Neural progenitor cell (in vitro differentiated cells): ENCODE measurements around the gene PREX1.

Experiments used
- CTCF ChIP-seq: fragments of 200-600 bp; sonication (generic); IDR thresholded peaks from 2 replicates; pipeline ENCODE4 v1.5.1; 2017; ENCODE audit warnings: antibody characterized with exemption, mild to moderate bottlenecking
- EZH2 ChIP-seq: fragments of 200-600 bp; sonication (generic); IDR thresholded peaks from 2 replicates; pipeline ENCODE4 v1.6.1; 2017; ENCODE audit warnings: antibody characterized with exemption, mild to moderate bottlenecking, moderate library complexity
- EZH2phosphoT487 ChIP-seq: fragments of 200-600 bp; sonication (generic); IDR thresholded peaks from 2 replicates; pipeline ENCODE4 v1.6.1; 2017; ENCODE audit warnings: antibody characterized with exemption

DNA sequence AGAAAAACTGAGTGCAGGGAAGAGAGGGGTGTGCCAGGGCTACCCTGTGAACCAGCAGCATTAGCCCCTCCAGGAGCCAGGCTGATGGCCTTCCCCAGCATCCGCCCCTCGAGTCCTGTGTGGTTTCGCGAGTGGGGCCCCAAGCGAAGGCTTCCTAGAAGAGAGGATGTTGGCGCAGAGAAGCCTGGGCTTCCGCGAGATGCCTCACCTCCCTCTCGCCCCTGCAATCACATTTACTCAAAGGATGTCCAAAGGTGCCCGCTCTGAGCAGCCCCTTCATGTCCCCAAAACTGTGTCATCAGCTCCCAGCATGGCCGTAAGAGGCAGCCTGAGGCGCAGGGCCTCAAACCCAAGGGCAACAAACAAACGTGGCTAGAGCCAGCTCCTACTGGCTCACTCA lies 111.7 kb downstream of the PREX1 start:
- TF ChIP-seq CTCF: no peak
- TF ChIP-seq EZH2: no peak
- no peak for TF ChIP-seq EZH2phosphoT487
